GM18508 (cell line): Measurements from ENCODE around the gene HDAC7.
"Not testable (repeated sequence)": the region's sequence is repeated elsewhere in the genome, so short reads cannot be mapped to it uniquely, and the experiment has no call there.

Experiments used
- ATAC-seq: cut with Tn5 transposase; IDR thresholded peaks from one replicate; pipeline ENCODE4 v1.9.1; 2021; ENCODE audit warnings: moderate number of reproducible peaks; ENCODE audit not compliant: insufficient read depth, unreplicated experiment

Gene HDAC7

DNA sequence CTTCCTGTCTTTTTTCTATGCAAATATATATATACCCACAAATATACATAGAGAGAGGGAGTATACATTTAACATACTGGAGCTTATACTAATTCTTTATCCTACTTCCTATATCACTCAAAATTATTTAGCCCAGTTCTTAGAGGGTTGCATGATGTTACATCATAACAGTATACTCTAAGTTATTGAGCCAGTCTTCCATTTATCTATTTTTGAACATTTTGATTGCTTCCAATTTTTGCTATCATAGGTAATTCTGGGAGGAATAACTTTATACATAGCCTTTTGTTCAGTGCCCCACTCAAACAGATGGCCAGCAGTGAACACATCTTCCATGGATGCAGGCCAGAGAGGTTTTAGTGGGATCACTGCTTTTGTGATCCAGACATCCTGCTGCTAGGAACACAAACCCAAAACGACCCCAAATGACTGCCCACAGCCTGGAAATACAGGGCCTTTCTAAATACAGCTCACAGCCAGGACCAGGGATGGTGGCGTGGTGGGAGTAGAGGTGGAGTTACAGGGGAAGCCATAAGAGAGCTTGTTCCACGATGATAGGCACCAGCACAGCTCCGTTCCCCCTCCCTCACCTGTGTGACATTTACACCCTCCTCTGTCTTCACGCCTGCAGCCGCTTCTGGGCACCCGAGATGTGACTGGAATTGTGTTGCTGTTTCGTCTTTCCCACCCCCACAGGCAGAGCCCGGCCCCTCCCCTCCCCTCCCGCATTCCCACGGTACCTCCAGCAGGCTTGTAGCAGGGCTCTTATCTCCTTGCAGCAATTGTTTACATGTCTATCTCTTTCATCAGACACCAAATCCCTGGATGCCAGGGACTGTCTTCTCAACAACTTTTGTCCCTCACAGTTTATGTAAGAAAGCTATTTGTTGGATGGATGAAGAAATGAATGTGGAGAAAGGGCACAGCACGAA is 30.7 kb upstream of the HDAC7 start:
- no peak for ATAC-seq

DNA sequence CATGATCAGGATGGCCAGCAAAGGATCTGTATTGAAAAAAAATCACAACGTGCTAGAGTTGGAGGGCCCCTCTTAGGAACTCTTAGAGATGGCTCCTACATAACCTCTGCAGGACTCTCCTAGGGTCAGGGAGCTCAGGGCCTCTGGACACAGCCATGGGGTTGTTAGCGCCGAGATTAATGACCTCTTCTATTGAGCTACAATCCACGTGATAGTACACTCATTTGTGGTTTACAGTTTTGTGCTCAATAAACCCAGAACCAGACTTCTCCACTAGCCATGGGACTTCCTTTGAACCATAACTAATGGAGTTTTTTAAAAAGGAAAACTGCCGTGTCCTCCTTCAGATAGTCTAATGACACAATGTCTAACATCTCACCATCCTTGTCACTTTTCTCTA is 29.6 kb upstream of the HDAC7 start:
- ATAC-seq = no peak

DNA sequence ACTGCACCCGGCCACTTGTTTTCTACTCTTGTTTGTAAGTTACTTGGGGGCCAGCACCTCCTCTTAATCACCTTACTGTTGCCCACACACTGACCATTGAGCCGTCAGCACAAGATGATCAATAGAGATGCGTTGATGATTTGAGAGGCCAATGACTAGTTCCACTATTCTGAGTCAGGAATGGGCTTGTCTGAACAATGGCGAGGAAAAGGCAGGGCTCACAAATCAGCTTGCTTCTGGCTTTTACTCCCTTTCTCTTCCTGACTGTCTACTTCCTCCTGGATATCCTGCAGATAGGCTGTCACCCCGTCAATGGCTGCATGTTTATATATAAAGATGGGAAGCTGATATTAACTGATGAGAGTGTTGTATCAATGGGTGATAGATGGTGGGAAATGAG is 29.1 kb upstream of the HDAC7 start:
- ATAC-seq = no peak

GRCh38 chr12:47846294-47846996 is 26.7 kb upstream of the HDAC7 start:
- ATAC-seq = no peak

GRCh38 chr12:47845081-47845480 is 25.4 kb upstream of the HDAC7 start:
- ATAC-seq = no peak

GRCh38 chr12:47844264-47845019 is 24.7 kb upstream of the HDAC7 start:
- no peak for ATAC-seq

- ATAC-seq = no peak
Measured at GRCh38 chr12:47843226-47843980, 23.7 kb upstream of the HDAC7 start.

- ATAC-seq = not testable (repeated sequence)
Measured at GRCh38 chr12:47842543-47842942, 22.8 kb upstream of the HDAC7 start.

DNA sequence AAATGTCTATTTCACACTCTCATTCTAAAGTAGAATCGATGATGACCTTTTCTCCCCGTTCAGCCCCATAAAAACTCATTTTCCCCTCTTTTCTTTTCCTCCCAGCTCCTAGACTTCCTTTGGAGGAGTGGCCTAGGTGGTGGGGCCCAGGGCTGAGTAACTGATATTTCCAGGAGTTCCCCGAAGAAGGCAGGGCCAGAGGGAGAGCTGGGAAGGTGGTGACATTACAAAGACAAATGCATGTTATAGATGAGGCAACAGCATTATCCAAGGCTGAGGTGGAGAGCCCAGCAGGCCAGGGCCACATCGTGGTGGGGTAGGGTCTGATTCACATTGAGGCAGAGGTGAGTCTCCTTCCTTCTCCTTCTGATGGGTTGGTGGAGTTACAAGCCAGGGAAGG is 22.2 kb upstream of the HDAC7 start:
- ATAC-seq = no peak

- no peak for ATAC-seq
Measured at GRCh38 chr12:47841501-47841900, 21.8 kb upstream of the HDAC7 start.

GRCh38 chr12:47840571-47840970 is 20.9 kb upstream of the HDAC7 start:
- ATAC-seq = no peak

- ATAC-seq = no peak
Measured at GRCh38 chr12:47839214-47839876, 19.6 kb upstream of the HDAC7 start.

GRCh38 chr12:47838286-47838931 is 18.7 kb upstream of the HDAC7 start:
- ATAC-seq = no peak

- ATAC-seq = no peak
Measured at GRCh38 chr12:47837190-47838171, 17.8 kb upstream of the HDAC7 start.

GRCh38 chr12:47835831-47836155 is 16.1 kb upstream of the HDAC7 start:
- no peak for ATAC-seq

- no peak for ATAC-seq
Measured at GRCh38 chr12:47835006-47835830, 15.5 kb upstream of the HDAC7 start.

- ATAC-seq = no peak
Measured at GRCh38 chr12:47834199-47834903, 14.6 kb upstream of the HDAC7 start.
